ENCODE measurements around the gene ZNF90.
"Not testable (repeated sequence)": the region's sequence is repeated elsewhere in the genome, so short reads cannot be mapped to it uniquely, and the experiment has no call there.

The ZNF90 gene

DNA sequence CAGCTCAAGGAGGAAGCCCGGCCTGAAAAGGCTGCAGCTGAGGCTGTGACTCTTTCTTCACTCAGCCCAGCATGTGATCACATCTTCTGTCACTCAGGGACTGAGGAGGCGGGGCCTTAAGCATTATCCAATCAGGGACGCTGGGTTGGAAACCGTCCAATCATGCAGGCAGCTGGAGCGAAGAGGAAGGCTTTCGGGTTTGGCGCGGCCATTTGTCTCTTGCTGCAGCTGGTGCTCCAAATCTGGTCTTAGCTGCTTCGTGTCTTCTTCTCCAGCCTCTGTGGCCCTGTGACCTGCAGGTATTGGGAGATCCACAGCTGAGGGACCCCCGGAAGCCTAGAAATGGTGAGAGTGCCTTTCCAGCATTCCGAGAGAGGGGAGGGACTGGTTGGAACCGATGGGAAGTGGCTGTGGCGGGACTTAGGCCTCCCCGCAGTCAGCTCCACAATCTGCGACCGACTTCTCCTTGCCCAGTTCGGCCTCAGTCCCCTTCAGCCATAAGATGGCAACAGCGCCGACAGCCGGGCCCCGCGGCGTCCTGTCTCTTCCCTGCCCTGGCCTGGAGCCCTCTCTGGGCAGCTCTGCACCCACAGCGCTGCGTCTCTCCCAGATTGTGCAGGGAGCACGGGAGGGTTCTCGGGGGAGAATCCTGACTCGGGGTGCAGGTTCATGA, at the start of gene ZNF90:
Gene ZNF90 (plus strand): TSS at position 210 of the 673 bp plus-strand sequence. CDS start 133 bp downstream, at position 343.
- peak; percentile 61 to 70 (median 69) for DNase-seq

DNA sequence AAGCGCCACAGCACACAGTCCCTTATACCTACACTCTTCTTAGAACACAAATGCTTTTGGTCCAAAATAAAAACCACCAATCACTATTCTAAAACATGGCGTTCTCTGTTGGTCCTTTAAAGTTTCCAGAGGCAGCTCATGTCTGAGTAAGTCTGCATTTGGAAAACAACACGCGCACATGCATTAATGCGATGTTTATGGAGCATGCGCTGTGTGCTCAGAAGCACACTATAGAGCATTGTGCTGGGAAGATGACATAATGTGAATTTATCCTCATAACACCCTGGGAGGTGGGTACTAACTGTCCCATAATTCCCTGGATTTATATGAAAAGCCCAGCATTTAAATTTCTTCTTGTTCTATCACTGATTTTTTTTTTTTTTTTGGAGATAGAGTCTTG, 49.2 kb upstream of the ZNF90 start:
- no peak for DNase-seq

DNA sequence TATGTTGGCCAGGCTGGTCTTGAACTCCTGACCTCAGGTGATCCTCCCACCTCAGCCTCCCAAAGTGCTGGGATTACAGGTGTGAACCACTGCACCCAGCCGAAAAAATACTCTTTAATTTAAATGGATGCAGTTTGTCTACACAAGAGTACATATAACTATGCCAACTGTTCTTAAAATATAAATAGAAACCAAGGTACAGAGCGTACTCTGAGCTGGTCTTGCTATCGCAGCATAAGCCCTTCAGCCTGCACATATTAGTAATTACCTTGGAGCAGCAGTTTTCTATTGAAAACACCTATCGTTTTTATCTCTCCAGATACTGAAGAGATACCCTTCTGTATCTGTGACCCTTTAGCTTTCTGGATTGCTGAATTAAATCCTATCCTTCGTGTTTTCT, 41.9 kb upstream of the ZNF90 start:
- no peak for DNase-seq

DNA sequence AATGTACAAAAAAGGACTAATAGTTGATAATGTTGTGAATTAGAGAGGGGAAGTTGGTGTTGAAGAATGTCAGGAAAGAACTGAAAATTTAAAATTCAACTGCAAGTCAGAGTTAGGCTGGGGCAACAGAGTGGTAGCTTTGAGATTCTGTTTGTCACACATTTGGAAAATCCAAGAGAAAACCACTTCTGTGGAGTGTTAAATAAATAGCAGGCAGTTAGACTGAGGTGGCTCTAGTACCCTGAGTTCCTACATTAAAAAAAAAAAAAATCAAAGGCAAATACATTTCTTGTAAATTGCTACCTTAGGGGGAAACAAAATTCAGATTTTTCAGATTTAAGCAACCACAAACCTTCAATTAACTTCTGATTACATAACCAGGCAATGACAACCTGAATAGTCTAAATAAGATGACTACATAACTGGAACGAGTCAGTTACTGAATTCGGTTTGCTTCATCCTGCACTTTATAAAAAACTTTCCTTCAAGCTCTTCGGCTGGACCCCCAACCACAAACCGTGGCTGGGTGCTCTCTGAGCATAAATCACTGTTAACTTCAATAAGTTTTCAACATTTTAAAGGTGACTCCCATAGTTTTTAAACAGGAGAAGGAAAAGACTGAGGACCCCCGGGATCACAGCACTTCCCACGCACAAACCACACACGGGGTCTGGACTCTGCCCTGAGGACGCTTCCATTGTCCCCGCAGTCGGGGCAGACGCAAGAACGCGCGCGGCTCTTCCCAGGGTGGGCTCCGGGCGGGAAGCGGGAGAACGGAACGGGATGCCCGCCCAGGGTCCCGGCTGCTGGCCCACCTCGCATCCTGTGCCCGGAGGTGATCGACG, 39.2 kb upstream of the ZNF90 start:
- DNase-seq: no peak

DNA sequence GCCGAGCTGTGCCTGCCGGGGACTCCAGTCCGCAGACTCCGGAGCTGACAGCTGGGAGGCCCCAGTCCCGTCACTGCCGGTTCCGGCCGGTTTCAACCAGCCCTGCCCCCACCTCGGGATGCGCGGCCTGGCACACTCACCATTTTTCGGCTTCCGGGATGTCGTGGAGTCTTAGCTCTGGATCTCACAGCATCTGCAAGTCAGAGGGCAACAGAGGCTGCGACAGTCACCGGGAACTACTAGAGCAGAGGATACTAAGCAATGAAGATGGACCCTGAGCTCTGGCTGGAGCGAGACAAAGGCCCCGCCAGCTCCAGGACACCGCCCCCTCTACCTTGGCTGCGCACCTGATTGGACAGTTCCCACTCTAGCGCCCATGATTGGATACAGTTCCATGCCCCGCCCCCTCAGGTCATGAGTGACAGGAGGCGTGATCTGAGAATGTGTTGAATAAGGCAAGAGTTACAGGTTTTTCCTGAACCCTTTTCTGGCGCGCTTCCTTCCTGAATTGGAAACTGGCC, 38.5 kb upstream of the ZNF90 start, which contains the start of gene ZNF682:
Gene ZNF682 (minus strand): TSS at position 303 of the 521 bp plus-strand sequence. CDS start 160 bp downstream, at position 143.
- peak; percentile 76 to 87 (median 83) for DNase-seq

DNA sequence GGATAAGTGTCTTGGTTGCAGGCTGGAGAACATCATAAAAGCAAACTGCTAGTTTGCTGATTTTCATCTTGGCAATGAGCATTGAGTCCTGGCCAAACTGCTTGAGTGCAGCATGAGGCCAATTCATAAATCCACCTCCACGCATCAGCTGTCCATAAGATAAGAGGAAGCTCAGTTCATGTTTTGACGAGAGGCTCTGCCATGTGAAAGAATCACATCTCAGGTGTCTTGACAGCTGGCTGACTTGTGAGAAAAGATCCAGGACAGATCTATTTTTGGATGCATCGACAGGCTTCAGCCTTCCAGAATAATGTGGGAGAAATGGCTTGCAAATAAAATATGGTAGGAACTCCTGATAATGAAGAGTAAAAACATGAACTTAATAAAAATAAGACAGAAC, 33.1 kb upstream of the ZNF90 start:
- no peak for DNase-seq

DNA sequence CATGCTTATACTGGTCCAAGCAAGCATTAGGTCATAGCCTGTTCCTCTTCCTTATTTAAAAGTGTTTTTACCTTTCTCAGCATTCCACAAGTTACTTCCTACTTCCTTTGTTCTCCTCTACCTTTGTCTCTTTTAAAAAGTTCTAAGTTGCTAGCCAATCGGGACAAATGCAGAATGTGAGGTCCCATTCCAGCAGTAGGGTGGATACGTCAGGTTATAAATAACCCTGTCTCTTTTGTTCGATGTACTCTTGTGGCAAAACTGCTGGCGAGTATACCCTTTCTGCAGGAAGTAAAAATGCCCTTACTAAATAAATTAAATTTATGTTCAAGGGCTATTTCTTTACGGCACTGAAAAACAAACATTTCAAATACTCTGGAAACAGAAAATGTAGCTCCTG, 32.1 kb upstream of the ZNF90 start:
- not testable (repeated sequence) for DNase-seq

DNA sequence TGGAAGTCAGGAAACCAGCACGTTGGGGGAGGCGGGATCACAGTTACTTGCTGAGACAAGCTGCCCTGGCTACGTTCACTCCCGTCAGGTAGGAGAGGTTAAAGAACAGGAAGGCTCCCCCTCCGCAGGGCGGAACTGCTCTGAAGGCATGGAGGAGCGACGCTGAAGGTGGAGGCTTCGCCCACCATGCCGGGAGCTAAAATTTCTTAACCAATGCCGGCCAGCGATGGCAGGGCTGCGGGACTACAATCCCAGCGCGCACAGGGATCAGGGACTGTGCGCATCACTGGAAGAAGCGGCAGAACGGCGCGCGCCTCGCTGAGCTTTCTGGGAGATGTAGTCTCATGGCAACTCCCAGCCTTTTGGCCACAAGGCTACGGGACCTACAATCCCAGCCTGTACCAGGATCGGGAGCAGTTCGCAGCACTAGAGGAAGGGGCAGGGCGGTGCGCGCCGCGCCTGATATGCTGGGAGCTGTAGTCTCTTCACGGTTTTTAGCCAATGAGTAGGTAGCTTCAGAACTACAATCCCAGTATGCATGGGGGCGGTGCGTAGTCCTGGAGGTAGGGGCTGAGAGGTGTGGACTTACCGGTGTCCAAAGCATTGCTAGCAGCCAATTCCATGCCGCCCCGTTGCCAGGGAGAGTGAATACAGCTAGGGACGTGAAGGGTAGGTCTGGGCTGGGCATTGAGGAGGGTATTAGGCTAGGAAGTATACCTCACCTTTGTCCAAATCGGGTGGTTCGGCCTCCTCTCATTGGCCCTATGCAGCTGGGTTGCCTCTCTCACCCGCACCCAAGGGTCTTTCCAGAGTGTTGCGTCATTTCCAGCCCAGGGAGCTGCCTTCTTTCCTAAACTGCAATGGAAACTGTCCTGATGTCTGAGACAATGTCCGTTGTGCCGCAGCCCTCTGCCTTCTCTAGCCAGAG, 25.7 kb upstream of the ZNF90 start:
- peak; percentile 9 to 59 (median 15) for DNase-seq

DNA sequence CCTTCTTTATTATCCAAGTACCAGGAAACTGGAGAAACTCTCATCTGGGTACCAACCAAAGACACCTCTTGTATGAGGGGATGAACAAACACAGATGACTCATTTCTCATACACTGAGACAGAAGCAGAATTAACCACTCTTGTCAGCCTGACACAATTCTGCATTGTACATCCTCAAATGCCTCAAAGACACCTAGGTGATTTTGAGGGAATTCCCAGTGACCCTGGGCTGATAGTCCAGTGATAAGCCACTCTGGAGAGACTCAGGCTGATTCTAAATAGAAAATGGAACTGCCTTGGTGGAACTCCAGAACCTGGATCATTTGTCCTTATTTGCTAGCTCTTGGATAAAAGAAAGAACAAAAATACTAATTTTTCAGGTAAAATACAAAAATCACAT, 19.1 kb upstream of the ZNF90 start:
- not testable (repeated sequence) for DNase-seq

DNA sequence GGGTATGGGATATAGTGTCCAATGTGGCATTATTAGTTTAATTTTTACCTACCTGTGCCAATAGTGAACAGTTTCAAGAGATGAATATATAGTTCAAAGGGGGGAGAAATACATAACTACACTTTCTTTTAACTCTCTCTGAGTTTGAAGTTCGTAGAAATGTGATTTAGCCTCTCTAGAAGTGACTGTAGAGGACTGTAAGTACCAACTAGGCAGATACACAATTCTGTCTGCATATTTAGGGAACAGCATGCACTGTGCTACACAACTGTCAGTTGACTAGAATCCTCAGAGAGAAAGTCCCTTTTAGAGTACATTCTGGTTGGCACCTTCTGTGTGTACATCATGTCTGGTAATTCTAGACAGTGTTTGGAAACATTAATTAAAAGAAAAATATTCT, 17.5 kb upstream of the ZNF90 start:
- DNase-seq: no peak

DNA sequence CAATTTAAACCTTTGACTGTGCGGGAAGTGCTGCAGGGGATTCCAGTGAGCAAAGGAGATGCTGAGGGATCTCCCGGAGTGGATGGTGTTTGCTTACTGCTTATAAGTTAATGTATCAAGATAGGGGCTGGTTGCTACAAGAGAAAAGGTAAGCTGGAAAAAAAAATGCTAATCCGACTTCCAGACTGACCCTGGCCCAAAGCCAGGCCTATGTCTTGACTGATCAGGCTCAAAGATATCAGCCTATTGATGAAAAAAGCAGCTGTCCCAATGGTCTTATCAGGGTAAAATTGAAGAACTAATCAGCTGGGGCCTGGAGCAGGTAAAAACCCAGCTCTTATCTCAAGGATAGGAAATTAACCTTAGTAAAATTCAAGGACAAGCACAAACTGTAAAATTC, 10.9 kb upstream of the ZNF90 start:
- DNase-seq: no peak

DNA sequence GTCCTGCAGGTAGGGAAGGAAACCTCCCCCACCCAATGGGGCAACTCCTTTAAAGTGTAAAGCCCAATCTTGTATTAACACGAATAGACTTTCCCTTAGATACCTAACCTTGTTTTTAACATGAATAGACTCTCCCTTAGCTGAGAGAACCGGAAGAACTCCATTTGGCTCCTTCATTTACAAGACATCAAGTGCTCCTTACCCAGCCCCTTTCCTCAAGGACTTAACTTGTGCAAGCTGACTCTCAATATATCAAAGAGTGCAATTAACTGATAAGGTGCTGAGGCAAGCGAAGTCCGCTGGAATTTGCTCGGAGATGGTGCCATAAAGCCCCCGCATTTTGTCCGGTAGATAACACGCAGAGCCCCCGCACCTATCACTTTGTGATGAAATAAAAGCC, 9.9 kb upstream of the ZNF90 start:
- DNase-seq: no peak

DNA sequence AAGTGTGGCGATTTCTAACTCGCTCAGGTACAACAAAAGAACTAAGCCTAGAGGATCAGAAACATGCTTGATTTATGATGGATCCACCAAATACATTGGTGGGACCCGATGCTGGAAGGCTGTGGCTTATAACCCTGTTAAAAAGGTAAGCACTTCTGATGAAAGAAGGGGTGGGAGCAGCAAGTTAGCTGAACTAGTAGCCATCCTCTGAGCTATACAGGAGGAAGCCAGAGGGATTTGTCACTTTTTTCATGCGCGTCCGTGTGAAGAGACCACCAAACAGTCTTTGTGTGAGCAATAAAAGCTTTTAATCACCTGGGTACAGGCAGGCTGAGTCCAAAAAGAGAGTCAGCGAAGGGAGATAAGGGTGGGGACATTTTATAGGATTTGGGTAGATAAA, 9.2 kb upstream of the ZNF90 start:
- DNase-seq: not testable (repeated sequence)

DNA sequence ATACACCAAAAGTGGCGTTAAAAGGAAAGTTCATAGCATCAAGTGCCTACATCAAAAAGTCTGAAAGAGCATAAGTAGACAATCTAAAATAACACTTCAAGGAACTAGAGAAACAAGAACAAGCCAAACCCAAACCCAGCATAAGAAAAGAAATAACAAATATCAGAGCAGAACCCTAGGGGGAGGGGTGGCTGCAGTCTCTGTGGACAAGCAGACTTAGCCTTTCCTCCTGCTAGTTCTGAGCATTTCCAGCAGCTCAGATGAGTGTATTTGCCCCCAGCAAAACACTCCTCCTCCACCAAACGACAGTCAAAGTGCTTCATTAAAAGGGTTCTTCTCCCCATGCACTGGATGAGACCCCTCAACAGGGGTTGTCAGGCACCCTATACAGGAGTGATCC, 7.1 kb upstream of the ZNF90 start:
- no peak for DNase-seq

DNA sequence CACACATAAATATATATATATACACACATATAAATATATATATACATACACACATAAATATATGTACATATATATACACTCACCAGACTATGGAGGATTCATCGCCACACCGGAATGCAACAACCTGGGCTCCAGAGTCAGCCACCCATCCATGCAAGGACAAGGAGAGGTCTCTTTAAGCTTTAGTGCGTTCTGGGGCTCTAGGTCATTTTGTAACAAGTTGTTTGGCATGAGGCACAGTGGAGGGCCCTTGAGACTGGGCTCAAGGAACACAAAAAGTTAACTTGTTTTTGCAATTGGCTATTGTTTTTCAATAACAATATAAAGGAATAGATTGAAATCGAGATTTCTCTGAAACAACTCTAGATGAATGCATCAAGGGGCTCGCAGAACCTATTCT, 4.9 kb upstream of the ZNF90 start:
- no peak for DNase-seq

DNA sequence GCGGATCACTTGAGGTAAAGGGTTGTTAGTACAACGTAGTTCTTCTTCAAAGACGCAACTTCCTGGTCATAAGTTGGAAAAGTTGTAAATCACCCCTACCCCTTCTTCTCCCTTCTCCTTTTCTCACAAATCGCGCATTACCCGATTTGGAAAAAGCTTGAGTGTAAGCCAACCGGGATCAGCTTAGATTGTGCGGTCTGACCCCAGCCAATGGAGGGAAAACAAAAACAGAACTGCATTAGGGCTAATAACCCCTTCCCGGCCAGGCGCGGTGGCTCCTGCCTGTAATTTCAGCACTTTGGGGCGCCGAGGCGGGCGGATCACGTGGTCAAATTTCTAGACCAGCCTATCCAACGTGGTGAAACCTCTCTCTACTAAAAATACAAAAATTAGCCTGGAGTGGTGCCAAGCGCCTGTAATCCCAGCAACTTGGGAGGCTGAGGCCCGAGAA, 806 bp downstream of the ZNF90 start:
- DNase-seq: no peak

DNA sequence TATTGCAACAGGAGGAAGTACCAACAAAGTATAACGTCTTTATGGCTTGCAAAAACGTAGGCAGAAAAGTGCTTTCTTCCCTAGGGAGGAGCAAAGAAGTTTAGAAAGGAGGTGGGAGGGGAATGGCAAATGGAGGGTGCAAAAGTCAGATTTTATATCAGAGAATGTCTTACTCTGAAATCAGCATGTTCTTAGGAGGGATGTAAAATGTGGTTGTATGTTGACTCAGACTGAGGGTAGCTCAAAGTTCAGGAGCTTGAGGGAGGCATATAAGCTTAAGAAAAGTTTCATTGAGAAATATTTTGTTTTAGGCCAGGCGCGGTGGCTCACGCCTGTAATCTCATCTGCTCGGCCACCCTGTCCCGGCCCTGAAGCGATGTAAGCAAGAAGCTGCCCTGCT, 1.7 kb downstream of the ZNF90 start:
- DNase-seq: no peak

DNA sequence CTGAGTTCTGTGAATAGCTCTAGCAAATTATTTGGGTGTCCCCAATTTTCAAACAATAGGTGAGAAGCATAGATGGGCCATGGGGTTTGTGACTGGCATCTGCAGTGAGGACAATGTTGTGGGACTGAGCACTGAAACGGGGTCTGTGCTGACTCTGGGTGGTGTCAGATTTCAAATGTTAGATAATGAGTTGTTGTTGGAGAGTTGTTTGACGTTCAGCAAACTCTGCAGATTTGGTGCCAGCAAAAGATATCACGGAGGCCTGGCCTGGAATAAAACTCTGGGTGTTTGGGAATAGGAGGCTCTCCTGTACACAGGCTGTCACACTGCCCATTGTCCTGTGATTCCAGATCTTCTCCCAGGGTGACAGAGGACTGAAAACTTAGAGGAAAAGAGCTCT, 2.9 kb downstream of the ZNF90 start:
- no peak for DNase-seq

DNA sequence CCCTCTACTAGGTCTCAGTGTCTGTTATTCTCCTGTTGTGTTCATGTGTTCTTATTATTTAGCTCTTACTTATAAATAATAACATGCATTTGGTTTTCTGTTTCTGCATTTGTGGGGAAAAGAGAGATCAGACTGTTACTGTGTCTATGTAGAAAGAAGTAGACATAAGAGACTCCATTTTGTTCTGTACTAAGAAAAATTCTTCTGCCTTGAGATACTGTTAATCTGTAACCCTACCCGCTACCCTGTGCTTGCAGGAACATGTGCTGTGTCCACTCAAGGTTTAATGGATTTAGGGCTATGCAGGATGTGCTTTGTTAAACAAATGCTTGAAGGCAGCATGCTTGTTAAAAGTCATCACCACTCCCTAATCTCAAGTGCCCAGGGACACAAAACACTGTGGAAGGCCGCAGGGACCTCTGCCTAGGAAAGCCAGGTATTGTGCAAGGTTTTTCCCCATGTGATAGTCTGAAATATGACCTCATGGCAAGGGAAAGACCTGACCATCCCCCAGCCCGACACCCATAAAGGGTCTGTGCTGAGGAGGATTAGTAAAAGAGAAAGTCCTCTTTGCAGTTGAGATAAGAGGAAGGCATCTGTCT, 4.5 kb downstream of the ZNF90 start:
- DNase-seq: not testable (repeated sequence)

DNA sequence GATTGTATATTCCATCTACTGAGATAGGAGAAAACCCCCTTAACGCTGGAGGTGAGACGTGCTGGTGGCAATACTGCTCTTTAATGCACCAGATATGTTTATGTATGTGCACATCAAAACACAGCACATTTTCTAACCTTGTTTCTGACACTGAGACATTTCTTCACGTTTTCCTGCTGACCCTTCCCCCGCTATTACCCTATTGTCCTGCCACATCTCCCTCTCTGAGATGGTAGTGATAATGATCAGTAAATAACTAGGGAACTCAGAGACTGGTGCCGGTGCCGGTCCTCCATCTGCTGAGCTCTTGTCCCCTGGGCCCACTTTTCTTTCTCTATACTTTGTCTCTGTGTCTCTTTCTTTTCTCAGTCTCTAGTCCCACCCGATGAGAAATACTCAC, 5.1 kb downstream of the ZNF90 start:
- not testable (repeated sequence) for DNase-seq

DNA sequence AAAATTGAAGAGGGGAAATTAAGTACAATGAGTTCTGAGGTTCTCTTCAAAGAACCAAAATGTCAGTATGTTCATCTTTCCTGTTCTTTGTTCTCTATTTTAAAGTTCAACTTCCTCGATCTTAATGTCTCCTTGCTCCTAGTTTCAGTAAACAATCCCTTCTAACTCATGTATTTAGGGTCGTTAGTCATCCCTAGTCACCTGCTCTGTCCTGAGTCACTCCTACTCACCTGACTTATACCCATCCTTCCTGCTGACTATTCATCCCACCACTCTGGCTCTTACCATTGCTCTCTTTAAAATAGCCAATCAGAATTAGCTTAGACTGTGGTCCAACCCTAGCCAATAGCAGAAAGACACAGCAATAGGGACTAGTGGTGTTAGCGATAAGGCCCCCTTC, 24.3 kb downstream of the ZNF90 start:
- no peak for DNase-seq

DNA sequence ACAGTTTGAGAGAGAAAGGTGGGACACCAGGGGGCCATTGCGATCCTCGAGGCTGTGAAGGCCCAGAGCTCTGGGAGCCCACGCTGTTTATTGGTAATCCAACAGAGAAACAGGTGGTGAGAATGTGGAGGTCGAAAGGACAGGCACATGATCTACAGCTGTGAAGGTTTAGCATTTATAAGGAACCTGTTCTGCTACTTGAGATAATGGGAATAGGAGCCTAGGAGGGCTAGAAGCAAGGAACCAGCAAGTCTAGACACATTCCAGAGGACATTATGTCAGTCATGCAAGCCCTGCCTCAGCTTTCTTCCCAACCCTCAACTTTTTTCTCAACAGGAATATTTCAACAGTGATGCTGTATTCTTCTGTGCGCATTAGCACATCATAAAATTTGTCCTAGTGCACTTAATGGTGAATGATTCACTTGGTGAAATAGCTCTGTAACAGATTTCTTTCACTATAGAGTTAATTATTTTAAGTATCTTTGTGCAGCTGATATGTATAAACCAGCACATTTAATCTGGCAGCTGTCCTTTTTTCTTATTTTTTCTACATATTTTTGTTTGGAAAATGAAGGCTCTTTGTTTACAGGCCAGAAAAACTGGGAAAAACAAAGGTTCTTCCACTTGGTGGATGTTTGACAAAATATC, 25.4 kb downstream of the ZNF90 start:
- no peak for DNase-seq
